Psoas muscle (tissue), 8 donors: Measurements from ENCODE around the gene SLAMF6. TPM values are rescaled to one million over a fixed set of nuclear protein-coding genes. Genes with fewer than 3 reads are reported as not detected.

ENCODE experiments used
- ATAC-seq, 4 donors: fragments of 200-7000 bp; cut with Tn5 transposase; one replicate each; pipeline ENCODE4 v1.9.1; 2020; ENCODE audit warnings: moderate library complexity in 3 of 4, mild to moderate bottlenecking in 2 of 4
- DNase-seq, 2 donors: peaks; one replicate each; pipeline ENCODE4 v3.0.0-alpha.2; 2020
- H3K27ac ChIP-seq: fragments of 200-600 bp; one replicate; pipeline ENCODE4 v1.8.0; 2022
- H3K27me3 ChIP-seq, 3 donors: fragments of 200-600 bp in 1 of 3; one replicate each; pipeline versions ENCODE4 v1.6.1 to v1.8.0; 2013 to 2022; ENCODE audit warnings: low read length in 2 of 3, mild to moderate bottlenecking in 2 of 3, moderate library complexity in 1 of 3; ENCODE audit not compliant: insufficient read depth in 3 of 3
- H3K36me3 ChIP-seq, 2 donors: fragments of 200-600 bp in 1 of 2; one replicate each; pipeline versions ENCODE4 v1.6.1 to v1.8.0; 2013 to 2022; ENCODE audit warnings: low read depth in 1 of 2, mild to moderate bottlenecking in 1 of 2, moderate library complexity in 1 of 2; ENCODE audit not compliant: insufficient read depth in 1 of 2
- H3K4me1 ChIP-seq: fragments of 200-600 bp; one replicate; pipeline ENCODE4 v1.8.0; 2022
- H3K4me3 ChIP-seq: fragments of 200-600 bp; one replicate; pipeline ENCODE4 v1.8.0; 2022; ENCODE audit warnings: mild to moderate bottlenecking
- H3K9me3 ChIP-seq: fragments of 200-600 bp; one replicate; pipeline ENCODE4 v1.8.0; 2022
- WGBS, 3 donors: extraction: QIAGEN DNeasy Blood & Tissue Kit; methylation state at CpG; one replicate each; pipeline versions ENCODE4 v1.1.6 to v1.1.7; 2013; 5-methylcytosine and 5-hydroxymethylcytosine counted together
- intact Hi-C, 2 donors: fragments of 100-400 bp; cut with DNase I; formaldehyde crosslinking; loops; one replicate each; pipeline versions ENCODE4 v1.11.0 to v1.14.2; 2022
- polyA plus RNA-seq, 3 donors: library from polyadenylated mRNA; stranded (reverse); fragments of 200-250 nt; gene quantifications; one replicate each; pipeline ENCODE4 v1.2.3, GENCODE V29; 2013
- total RNA-seq, 4 donors: library from RNA; stranded (reverse); fragmentation: NEBNext Ultra II Directional in 2 of 4; extraction: Animal tissue kit (Norgen Biotek cat#: 25700) in 2 of 4; gene quantifications; one replicate each; pipeline versions ENCODE4 v1.2.1 to v1.2.4, GENCODE V29; 2021 to 2023
- TF ChIP-seq, protein P1 (sequence below): fragments of 200-600 bp; IDR thresholded peaks from one replicate; pipeline ENCODE4 v1.8.0; 2022; ENCODE audit warnings: antibody characterized with exemption
- donor health status: healthy with polysubstance abuse.
- donor health status: DM: no; HTN: no; CAD: no; lungs with moderate emphysema.
- donor health status: Bipolar disorder and iron deficiency.
- donor health status: healthy.
- donor health status: DM: yes; HTN: yes; CAD: no.
- donor health status: DM: no; HTN: no; CAD: no.
- donor health status: DM: no; HTN: no; CAD: no.
- donor health status: DM: yes; HTN: yes; CAD: no.

The SLAMF6 gene
- total and polyA plus RNA-seq, 7 donors, result 0.08 to 0.34 (median 0.19) TPM; not detected in 1

DNA sequence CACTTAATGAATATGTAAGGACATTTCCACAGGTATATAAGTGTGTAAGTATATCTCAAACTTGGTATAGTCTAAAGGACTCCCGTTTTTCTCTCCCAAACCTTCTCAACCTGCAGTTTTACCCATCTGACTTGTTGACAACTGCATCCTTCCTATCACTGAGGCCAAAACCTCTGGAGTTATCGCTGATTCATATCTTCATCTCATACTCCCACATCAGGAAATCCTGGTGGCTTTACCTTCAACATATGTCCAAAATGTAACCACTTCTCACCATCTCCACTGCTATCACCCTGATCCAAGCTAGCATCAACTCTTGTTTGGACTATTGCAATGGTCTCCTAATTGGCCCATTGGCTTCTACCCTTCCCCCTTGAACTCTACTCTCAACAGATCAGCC lies 30.4 kb downstream of the SLAMF6 start:
- ATAC-seq (no peak), DNase-seq (no peak)
- no peaks in the 10 kb centered on the region for H3K9me3 ChIP-seq
- H3K27ac ChIP-seq, result no peak overlapping the region
- TF ChIP-seq, protein P1, sequence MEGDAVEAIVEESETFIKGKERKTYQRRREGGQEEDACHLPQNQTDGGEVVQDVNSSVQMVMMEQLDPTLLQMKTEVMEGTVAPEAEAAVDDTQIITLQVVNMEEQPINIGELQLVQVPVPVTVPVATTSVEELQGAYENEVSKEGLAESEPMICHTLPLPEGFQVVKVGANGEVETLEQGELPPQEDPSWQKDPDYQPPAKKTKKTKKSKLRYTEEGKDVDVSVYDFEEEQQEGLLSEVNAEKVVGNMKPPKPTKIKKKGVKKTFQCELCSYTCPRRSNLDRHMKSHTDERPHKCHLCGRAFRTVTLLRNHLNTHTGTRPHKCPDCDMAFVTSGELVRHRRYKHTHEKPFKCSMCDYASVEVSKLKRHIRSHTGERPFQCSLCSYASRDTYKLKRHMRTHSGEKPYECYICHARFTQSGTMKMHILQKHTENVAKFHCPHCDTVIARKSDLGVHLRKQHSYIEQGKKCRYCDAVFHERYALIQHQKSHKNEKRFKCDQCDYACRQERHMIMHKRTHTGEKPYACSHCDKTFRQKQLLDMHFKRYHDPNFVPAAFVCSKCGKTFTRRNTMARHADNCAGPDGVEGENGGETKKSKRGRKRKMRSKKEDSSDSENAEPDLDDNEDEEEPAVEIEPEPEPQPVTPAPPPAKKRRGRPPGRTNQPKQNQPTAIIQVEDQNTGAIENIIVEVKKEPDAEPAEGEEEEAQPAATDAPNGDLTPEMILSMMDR, result no peak
- H3K27me3 ChIP-seq, result peaks cover 0 to 3% (median 0%) of the 10 kb centered on the region in 3 donors
- WGBS, 3 donors, result 75 to 84% (median 80%) methylated on average over 2 of the region's 2 CpGs
- no peak overlapping the region for H3K4me3 ChIP-seq
- no peaks in the 10 kb centered on the region for H3K36me3 ChIP-seq
- H3K4me1 ChIP-seq, result no peaks in the 10 kb centered on the region
- intact Hi-C loops, result no loop called here

DNA sequence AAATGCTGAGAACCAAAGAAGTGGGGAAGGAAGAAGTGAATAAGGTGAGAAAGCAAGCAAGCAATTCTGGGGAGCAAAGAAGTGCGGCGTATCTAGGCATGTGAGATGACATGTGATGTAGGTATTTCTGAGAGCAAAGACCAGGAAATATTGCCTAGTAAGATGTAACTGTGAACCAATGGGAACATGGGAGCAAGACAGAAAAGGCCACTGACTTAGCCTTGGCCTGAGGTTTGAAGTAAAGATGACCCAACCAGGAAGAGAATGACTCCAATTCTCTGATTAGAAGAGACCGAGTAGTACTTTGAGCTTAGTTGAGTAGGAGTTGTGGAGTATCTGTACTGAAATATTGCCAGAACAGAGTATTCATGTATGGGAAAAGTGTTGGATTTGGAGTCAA lies 31.1 kb downstream of the SLAMF6 start:
- TF ChIP-seq, protein P1, result no peak
- peaks cover 0 to 3% (median 0%) of the 10 kb centered on the region in 3 donors for H3K27me3 ChIP-seq
- H3K36me3 ChIP-seq, result no peaks in the 10 kb centered on the region
- no peaks in the 10 kb centered on the region for H3K9me3 ChIP-seq
- no peak overlapping the region for H3K27ac ChIP-seq
- no peak for DNase-seq
- ATAC-seq, result no peak
- H3K4me3 ChIP-seq, result no peak overlapping the region
- WGBS, 3 donors, result 86 to 91% (median 90%) methylated on average over 3 of the region's 3 CpGs
- intact Hi-C loops, result no loop called here
- no peaks in the 10 kb centered on the region for H3K4me1 ChIP-seq

DNA sequence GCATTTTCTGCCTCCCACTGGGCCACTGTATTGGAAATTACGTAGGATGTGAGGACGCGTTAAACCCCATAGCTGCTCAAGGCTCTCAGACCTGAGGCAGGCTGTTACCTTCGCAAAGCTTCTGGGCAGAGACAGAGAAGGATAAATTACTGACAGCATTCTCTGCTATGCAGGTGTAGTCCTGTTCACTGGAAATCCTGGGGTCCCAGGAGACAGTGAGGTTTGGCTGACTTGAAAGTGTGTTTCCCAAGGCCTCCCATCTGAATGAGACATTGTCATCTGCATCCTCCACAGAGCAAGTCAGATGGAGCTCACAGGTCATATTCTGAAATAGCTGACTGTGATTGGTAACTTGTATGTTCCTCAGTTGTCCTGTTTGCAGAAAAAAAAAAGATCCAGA lies 32.0 kb downstream of the SLAMF6 start:
- H3K36me3 ChIP-seq, result no peaks in the 10 kb centered on the region
- H3K27me3 ChIP-seq, result peaks cover 0 to 3% (median 0%) of the 10 kb centered on the region in 3 donors
- ATAC-seq, result no peak
- H3K9me3 ChIP-seq, result no peaks in the 10 kb centered on the region
- TF ChIP-seq, protein P1, result no peak
- WGBS, 3 donors, result 56 to 76% (median 69%) methylated on average over 4 of the region's 4 CpGs
- intact Hi-C loops, result no loop called here
- H3K4me1 ChIP-seq, result no peaks in the 10 kb centered on the region
- DNase-seq, result no peak
- H3K27ac ChIP-seq, result no peak overlapping the region
- H3K4me3 ChIP-seq, result no peak overlapping the region

DNA sequence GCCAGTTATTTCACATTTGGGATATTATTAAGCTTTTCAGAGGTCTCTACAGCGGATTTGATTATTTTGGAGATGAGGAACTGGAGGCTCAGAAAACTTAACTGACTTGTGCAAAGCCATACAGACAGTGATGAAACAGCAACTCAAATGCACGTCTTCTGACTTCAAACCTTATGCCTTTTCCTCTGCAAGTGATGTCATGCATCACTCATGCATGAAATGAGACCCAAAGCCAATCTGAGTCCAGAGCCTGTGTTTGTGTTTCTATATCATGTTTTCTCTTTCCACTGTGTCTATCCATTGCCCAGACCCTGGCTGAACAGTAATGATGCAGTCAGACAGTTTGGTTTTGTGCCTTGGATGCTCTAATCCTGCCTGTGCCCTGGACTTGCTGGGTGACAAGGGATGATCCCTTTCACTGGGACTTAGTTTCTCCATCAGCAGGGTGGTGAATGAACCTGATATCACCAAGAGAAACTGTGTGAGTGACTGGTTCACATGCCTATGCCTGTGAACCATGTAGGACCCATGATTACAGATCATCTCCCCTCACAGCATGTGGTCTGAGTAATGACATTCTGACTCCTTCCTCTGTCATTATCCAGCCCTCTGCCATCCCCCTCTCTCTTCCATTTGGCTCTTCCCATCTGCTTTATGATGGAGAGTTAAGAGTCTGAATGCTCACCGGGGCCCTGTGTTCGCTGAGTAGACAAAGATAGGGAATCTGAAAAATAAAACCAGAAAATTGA lies 33.4 kb downstream of the SLAMF6 start:
- DNase-seq, result no peak
- H3K9me3 ChIP-seq, result no peaks in the 10 kb centered on the region
- no peaks in the 10 kb centered on the region for H3K36me3 ChIP-seq
- H3K4me3 ChIP-seq, result no peak overlapping the region
- no peak overlapping the region for H3K27ac ChIP-seq
- WGBS, 3 donors, result 58 to 71% (median 70%) methylated on average over 4 of the region's 4 CpGs
- no peak for ATAC-seq
- H3K4me1 ChIP-seq, result no peaks in the 10 kb centered on the region
- TF ChIP-seq, protein P1, result no peak
- peaks cover 0 to 3% (median 0%) of the 10 kb centered on the region in 3 donors for H3K27me3 ChIP-seq
- intact Hi-C loops, result no loop called here
